K562 (cell line): ENCODE data around the gene LIMCH1. TPM values are rescaled to one million over a fixed set of nuclear protein-coding genes. Genes with fewer than 3 reads are reported as not detected.

Source experiments
- ATAC-seq: fragments of 200-7000 bp; cut with Tn5 transposase; 3 replicates; pipeline ENCODE4 v1.9.1; 2020; ENCODE audit warnings: moderate library complexity
- BruUV-seq: library from RNA; stranded (reverse); fragments of 400-500 nt; replicated peaks from 2 replicates; lab custom pipeline; 2021; lab: Mats Ljungman, UMichigan
- CTCF ChIA-PET: fragments of 300-600 bp; formaldehyde crosslinking; extraction: SDS; loops from one replicate; lab custom pipeline; 2021; ENCODE audit warnings: low intra/inter-chr PET ratio; lab: Yijun Ruan, JAX
- POLR2A ChIA-PET: fragments of 300-600, 350-650 bp; sonication (Branson Sonifier 250); formaldehyde crosslinking; extraction: SDS; loops from one replicate; lab custom pipeline; 2021; ENCODE audit warnings: antibody characterized with exemption, inconsistent platforms; lab: Yijun Ruan, JAX
- DNase-seq, 4 experiments: peaks; one replicate each; pipeline versions ENCODE4 v3.0.0 to v3.0.0-alpha.2; 2011 to 2018; ENCODE audit warnings: low spot score in 3 of 4, mixed read lengths in 3 of 4; ENCODE audit errors: extremely low read depth in 1 of 4
- FAIRE-seq: peaks from 2 replicates; lab custom pipeline; 2011; peaks lifted over from hg19 to GRCh38; lab: Jason Lieb, UNC
- H2AFZ ChIP-seq: 2 replicates; pipeline ENCODE4 v1.6.0; 2011; ENCODE audit warnings: low read depth, low read length, control low read depth, inconsistent platforms
- H3K27ac ChIP-seq: fragments of 200-600 bp; 3 replicates; pipeline ENCODE4 v1.8.0; 2011; ENCODE audit warnings: low read depth, mild to moderate bottlenecking, control low read depth, inconsistent platforms, low read length, moderate library complexity, mixed read lengths; ENCODE audit errors: extremely low read depth
- H3K27me3 ChIP-seq, 2 experiments: fragments of 300-600 bp in 1 of 2; 2 replicates in 1 of 2; 3 replicates in 1 of 2; pipeline versions ENCODE4 v1.6.0 to v1.8.0; 2011; ENCODE audit warnings: inconsistent platforms in 2 of 2, low read length in 2 of 2, mild to moderate bottlenecking in 1 of 2, mixed read lengths in 1 of 2, moderate library complexity in 1 of 2; ENCODE audit not compliant: control insufficient read depth in 2 of 2, insufficient read depth in 2 of 2
- H3K36me3 ChIP-seq: fragments of 300-600 bp; 3 replicates; pipeline ENCODE4 v1.8.0; 2011; ENCODE audit warnings: mild to moderate bottlenecking, low read length, inconsistent platforms; ENCODE audit not compliant: control insufficient read depth, insufficient read depth
- H3K4me1 ChIP-seq, 2 experiments: fragments of 200-600 bp in 1 of 2; replicated peaks in 1 of 2; 2 replicates in 1 of 2; 3 replicates in 1 of 2; pipeline versions ENCODE4 v1.5.1 to v1.8.0; 2011; ENCODE audit warnings: inconsistent platforms in 2 of 2, low read length in 2 of 2, mild to moderate bottlenecking in 1 of 2, mixed read lengths in 1 of 2, moderate library complexity in 1 of 2; ENCODE audit not compliant: control insufficient read depth in 2 of 2, insufficient read depth in 2 of 2
- H3K4me2 ChIP-seq: 2 replicates; pipeline ENCODE4 v1.6.1; 2011; ENCODE audit warnings: low read length, control low read depth, inconsistent platforms, mixed read lengths; ENCODE audit not compliant: insufficient read depth
- H3K4me3 ChIP-seq: fragments of 200-600 bp; sonication (generic), shearing (Covaris generic); 2 replicates; pipeline ENCODE4 v1.5.1; 2016; ENCODE audit warnings: control low read depth, inconsistent platforms
- H3K79me2 ChIP-seq: fragments of 200-600 bp; 3 replicates; pipeline ENCODE4 v1.8.0; 2011; ENCODE audit warnings: low read length, inconsistent platforms; ENCODE audit not compliant: control insufficient read depth, insufficient read depth
- H3K9ac ChIP-seq, 2 experiments: 2 replicates each; pipeline versions ENCODE4 v1.6.0 to v1.6.1; 2011; ENCODE audit warnings: low read depth in 2 of 2, low read length in 2 of 2, control low read depth in 1 of 2, inconsistent platforms in 1 of 2, mild to moderate bottlenecking in 1 of 2, mixed read lengths in 1 of 2; ENCODE audit not compliant: insufficient read depth in 1 of 2
- H3K9me1 ChIP-seq: one replicate; pipeline ENCODE4 v1.6.0; 2011; ENCODE audit warnings: inconsistent platforms, mild to moderate bottlenecking, low read length, moderate library complexity; ENCODE audit not compliant: control insufficient read depth, insufficient read depth
- H3K9me3 ChIP-seq: replicated peaks from 2 replicates; pipeline ENCODE4 v1.5.1; 2011; ENCODE audit warnings: low read depth, low read length, inconsistent platforms; ENCODE audit not compliant: control insufficient read depth, insufficient read depth
- H4K20me1 ChIP-seq: replicated peaks from 2 replicates; pipeline ENCODE4 v1.6.1; 2011; ENCODE audit warnings: low read length, inconsistent platforms, mixed read lengths; ENCODE audit not compliant: control insufficient read depth, insufficient read depth
- BRD9 ChIP-seq: fragments of 450-650 bp; IDR thresholded peaks from 2 replicates; pipeline ENCODE4 v1.6.1; 2018; ENCODE audit warnings: low read depth; ENCODE audit not compliant: partially characterized antibody
- CBFB ChIP-seq: sonication (generic); formaldehyde crosslinking; IDR thresholded peaks from 2 replicates; pipeline ENCODE4 v1.4.0; 2020; ENCODE audit warnings: mild to moderate bottlenecking, missing genetic modification reagents
- FOS ChIP-seq: IDR thresholded peaks from 3 replicates; pipeline ENCODE4 v1.6.1; 2011; ENCODE audit not compliant: insufficient read length; ENCODE audit errors: extremely low read depth
- HLTF ChIP-seq: fragments of 450-650 bp; IDR thresholded peaks from 2 replicates; pipeline ENCODE4 v1.6.1; 2016
- MAZ ChIP-seq, 2 experiments: fragments of 450-650 bp in 1 of 2; sonication (generic) in 1 of 2; formaldehyde crosslinking; IDR thresholded peaks in 1 of 2; conservative IDR thresholded peaks in 1 of 2; 2 replicates each; pipeline versions ENCODE4 v1.4.0 to v1.5.0; 2020; ENCODE audit warnings: mild to moderate bottlenecking in 1 of 2, missing genetic modification reagents in 1 of 2
- MTA3 ChIP-seq: fragments of 450-650 bp; formaldehyde crosslinking; IDR thresholded peaks from 2 replicates; pipeline ENCODE4 v1.6.1; 2017; ENCODE audit warnings: mild to moderate bottlenecking, borderline replicate concordance
- NR4A1 ChIP-seq, 2 experiments: fragments of 250-450 bp in 1 of 2; fragments of 450-650 bp in 1 of 2; sonication (Bioruptor Pico) in 1 of 2; IDR thresholded peaks; 2 replicates each; pipeline versions ENCODE4 v1.4.0 to v1.6.1; 2016 to 2020; ENCODE audit warnings: mild to moderate bottlenecking in 2 of 2, missing compliant biosample characterization in 1 of 2, missing genetic modification characterization in 1 of 2, moderate library complexity in 1 of 2
- POLR2B ChIP-seq: fragments of 450-650 bp; IDR thresholded peaks from 2 replicates; pipeline ENCODE4 v1.6.1; 2018; ENCODE audit warnings: low read depth; ENCODE audit not compliant: partially characterized antibody
- REST ChIP-seq, 2 experiments: fragments of 450-650 bp; formaldehyde crosslinking in 1 of 2; IDR thresholded peaks; 2 replicates each; pipeline versions ENCODE4 v1.4.0 to v1.6.1; 2014 to 2020; ENCODE audit warnings: mild to moderate bottlenecking in 2 of 2, borderline replicate concordance in 1 of 2, low read depth in 1 of 2
- TAF15 ChIP-seq: fragments of 200-400 bp; formaldehyde crosslinking; IDR thresholded peaks from 2 replicates; pipeline ENCODE4 v1.6.1; 2017; ENCODE audit warnings: mild to moderate bottlenecking, low read depth, low read length, moderate library complexity
- U2AF1 ChIP-seq: fragments of 200-400 bp; formaldehyde crosslinking; optimal IDR thresholded peaks from 2 replicates; pipeline ENCODE3; 2017; ENCODE audit warnings: mild to moderate bottlenecking, low read depth, low read length, moderate library complexity
- ZNF212 ChIP-seq: fragments of 450-650 bp; formaldehyde crosslinking; IDR thresholded peaks from 2 replicates; pipeline ENCODE4 v1.4.0; 2020; ENCODE audit warnings: mild to moderate bottlenecking
- ZNF217 ChIP-seq: sonication (generic); formaldehyde crosslinking; IDR thresholded peaks from 2 replicates; pipeline ENCODE4 v1.8.0; 2022; ENCODE audit warnings: mild to moderate bottlenecking, missing genetic modification reagents
- ZNF232 ChIP-seq: sonication (generic); formaldehyde crosslinking; IDR thresholded peaks from 2 replicates; pipeline ENCODE4 v1.8.0; 2022; ENCODE audit warnings: mild to moderate bottlenecking, missing genetic modification reagents
- ZNF77 ChIP-seq: fragments of 250-450 bp; sonication (Bioruptor Pico); IDR thresholded peaks from 2 replicates; pipeline ENCODE4 v1.5.0; 2020
- in situ Hi-C: fragments of 300-500 bp; cut with MboI; formaldehyde crosslinking; loops from 4 replicates; pipeline ENCODE4 v1.15.0; 2018; ENCODE audit warnings: inconsistent platforms, mixed read lengths
- intact Hi-C: fragments of 100-400 bp; cut with micrococcal nuclease; formaldehyde crosslinking; loops from 2 replicates; pipeline ENCODE4 v1.14.2; 2022
- polyA plus RNA-seq, 8 experiments: library from polyadenylated mRNA; depleted of rRNA in 4 of 8; stranded (reverse) in 5 of 8; unstranded in 3 of 8; fragments of >200 nt; fragmentation: Nextera tagmentation in 2 of 8; fragmentation: Illumina TruSeq in 1 of 8; extraction: Ambion mirVana in 2 of 8; extraction: Trizol in 1 of 8; gene quantifications; 2 replicates each; pipeline versions ENCODE4 v1.2.1 to v1.2.3, GENCODE V29; 2011 to 2014; ENCODE audit warnings: inconsistent platforms in 1 of 8, missing spikeins in 1 of 8
- total RNA-seq, 7 experiments: library from RNA; depleted of rRNA in 6 of 7; stranded (reverse); fragments of >200 nt in 6 of 7; fragmentation: Illumina TruSeq in 2 of 7; extraction: Trizol in 2 of 7; gene quantifications; 2 replicates each; pipeline versions ENCODE4 v1.2.1 to v1.2.3, GENCODE V29; 2011 to 2021; ENCODE audit warnings: low replicate concordance in 1 of 7
- TF ChIP-seq, protein P1 (sequence below): fragments of 250-450 bp; sonication (Bioruptor Pico); IDR thresholded peaks from 2 replicates; pipeline ENCODE4 v1.8.0; 2021; ENCODE audit warnings: borderline replicate concordance, mild to moderate bottlenecking, moderate library complexity; ENCODE audit not compliant: poor library complexity, severe bottlenecking

The LIMCH1 gene
- total and polyA plus RNA-seq, 9 of the 15 experiments (the other 6 are each of a cell fraction or from before 2014, with no cell fraction given), result 0.35 TPM; not detected in 8

DNA sequence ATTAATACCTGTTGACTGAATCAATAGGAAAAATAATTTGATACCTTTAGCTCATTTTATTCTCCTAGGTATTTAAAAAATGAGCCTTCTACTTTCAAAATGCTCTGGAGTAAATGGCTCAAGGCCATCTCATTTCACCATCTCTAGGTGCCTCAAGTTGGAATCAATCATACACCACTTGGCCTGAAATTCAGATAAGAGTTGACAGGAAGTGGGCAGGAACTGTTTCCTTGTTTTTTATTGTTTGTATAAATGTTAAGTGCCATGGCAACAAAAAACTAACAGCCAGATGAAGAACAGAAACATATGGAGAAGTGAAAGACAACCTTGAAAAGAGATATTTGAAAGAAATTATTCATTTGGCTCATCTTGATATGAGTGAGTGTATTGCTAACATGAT lies 12.4 kb downstream of the LIMCH1 start:
- in situ Hi-C loops, result no loop called here
- H3K4me2 ChIP-seq, result no peak overlapping the region
- H3K9me3 ChIP-seq, result no peaks in the 10 kb centered on the region
- H3K9ac ChIP-seq, result no peak overlapping the region
- DNase-seq (no peak), FAIRE-seq (no peak), ATAC-seq (no peak)
- H3K27me3 ChIP-seq, result no peaks in the 10 kb centered on the region
- no peaks in the 10 kb centered on the region for H3K9me1 ChIP-seq
- no peaks in the 10 kb centered on the region for H3K79me2 ChIP-seq
- intact Hi-C loops, result no loop called here
- H4K20me1 ChIP-seq, result no peaks in the 10 kb centered on the region
- no peaks in the 10 kb centered on the region for H3K4me1 ChIP-seq
- H3K4me3 ChIP-seq, result no peak overlapping the region
- H3K36me3 ChIP-seq, result no peaks in the 10 kb centered on the region
- ChIA-PET POLR2A (no interaction called here), CTCF (no interaction called here)
- no peak overlapping the region for H3K27ac ChIP-seq
- no peak overlapping the region for H2AFZ ChIP-seq
- no TSS peak for BruUV-seq
- no peak for TF ChIP-seq REST (IDR thresholded peaks at IDR 0.05; ENCODE audit: borderline replicate concordance)
- no peak for TF ChIP-seq REST (CRISPR knock-in tag; IDR thresholded peaks at IDR 0.05; ENCODE audit: low read depth)
- no peak for TF ChIP-seq BRD9
- no peak for TF ChIP-seq MTA3
- no peak for TF ChIP-seq ZNF212 (CRISPR knock-in tag)
- no peak for TF ChIP-seq CBFB (CRISPR knock-in tag)
- no peak for TF ChIP-seq NR4A1 (CRISPR knock-in tag; IDR thresholded peaks at IDR 0.05)
- no peak for TF ChIP-seq NR4A1 (tag; IDR thresholded peaks at IDR 0.05)
- TF ChIP-seq ZNF77 (CRISPR knock-in tag), result no peak
- no peak for TF ChIP-seq MAZ (CRISPR knock-in tag; conservative IDR thresholded peaks at IDR 0.05 in 1 of 2, IDR thresholded peaks at IDR 0.05 in 1 of 2)
- TF ChIP-seq, protein P1, sequence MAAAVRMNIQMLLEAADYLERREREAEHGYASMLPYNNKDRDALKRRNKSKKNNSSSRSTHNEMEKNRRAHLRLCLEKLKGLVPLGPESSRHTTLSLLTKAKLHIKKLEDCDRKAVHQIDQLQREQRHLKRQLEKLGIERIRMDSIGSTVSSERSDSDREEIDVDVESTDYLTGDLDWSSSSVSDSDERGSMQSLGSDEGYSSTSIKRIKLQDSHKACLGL (CRISPR knock-in tag), result no peak
- no peak for TF ChIP-seq FOS
- TF ChIP-seq ZNF232 (CRISPR knock-in tag), result no peak
- TF ChIP-seq U2AF1, result no peak
- no peak for TF ChIP-seq ZNF217
- TF ChIP-seq POLR2B, result no peak
- no peak for TF ChIP-seq TAF15
- no peak for TF ChIP-seq HLTF
